Central memory CD8-positive, alpha-beta T cell (primary cell): ENCODE data around the gene IKBIP.
"Not testable (repeated sequence)": the region's sequence is repeated elsewhere in the genome, so short reads cannot be mapped to it uniquely, and the experiment has no call there.

ENCODE experiments used
- ATAC-seq: fragments of 150-1000 bp; cut with Tn5 transposase; replicated peaks from 2 replicates; pipeline ENCODE4 v1.10.0; 2022; ENCODE audit warnings: mild to moderate bottlenecking, moderate FRiP score, moderate number of reproducible peaks; ENCODE audit not compliant: poor library complexity, severe bottlenecking; ENCODE audit errors: extremely low read depth
- DNase-seq, 2 donors: peaks; one replicate each; pipeline ENCODE4 v3.0.0; 2021; ENCODE audit warnings: low spot score in 2 of 2
- H3K27ac Mint-ChIP-seq: one replicate; pipeline ENCODE4 v1.8.0; 2022; ENCODE audit warnings: low read depth, mild to moderate bottlenecking, moderate library complexity, mixed read lengths
- H3K27me3 Mint-ChIP-seq: one replicate; pipeline ENCODE4 v1.8.0; 2022; ENCODE audit warnings: mixed read lengths
- H3K36me3 Mint-ChIP-seq: one replicate; pipeline ENCODE4 v1.8.0; 2022; ENCODE audit warnings: mild to moderate bottlenecking, moderate library complexity, mixed read lengths; ENCODE audit not compliant: insufficient read depth
- H3K4me1 Mint-ChIP-seq: one replicate; pipeline ENCODE4 v1.8.0; 2022; ENCODE audit warnings: mixed read lengths
- H3K4me3 Mint-ChIP-seq: one replicate; pipeline ENCODE4 v1.8.0; 2022; ENCODE audit warnings: mild to moderate bottlenecking, moderate library complexity, mixed read lengths
- H3K9me3 Mint-ChIP-seq: one replicate; pipeline ENCODE4 v1.8.0; 2022; ENCODE audit warnings: mixed read lengths

Gene IKBIP

DNA sequence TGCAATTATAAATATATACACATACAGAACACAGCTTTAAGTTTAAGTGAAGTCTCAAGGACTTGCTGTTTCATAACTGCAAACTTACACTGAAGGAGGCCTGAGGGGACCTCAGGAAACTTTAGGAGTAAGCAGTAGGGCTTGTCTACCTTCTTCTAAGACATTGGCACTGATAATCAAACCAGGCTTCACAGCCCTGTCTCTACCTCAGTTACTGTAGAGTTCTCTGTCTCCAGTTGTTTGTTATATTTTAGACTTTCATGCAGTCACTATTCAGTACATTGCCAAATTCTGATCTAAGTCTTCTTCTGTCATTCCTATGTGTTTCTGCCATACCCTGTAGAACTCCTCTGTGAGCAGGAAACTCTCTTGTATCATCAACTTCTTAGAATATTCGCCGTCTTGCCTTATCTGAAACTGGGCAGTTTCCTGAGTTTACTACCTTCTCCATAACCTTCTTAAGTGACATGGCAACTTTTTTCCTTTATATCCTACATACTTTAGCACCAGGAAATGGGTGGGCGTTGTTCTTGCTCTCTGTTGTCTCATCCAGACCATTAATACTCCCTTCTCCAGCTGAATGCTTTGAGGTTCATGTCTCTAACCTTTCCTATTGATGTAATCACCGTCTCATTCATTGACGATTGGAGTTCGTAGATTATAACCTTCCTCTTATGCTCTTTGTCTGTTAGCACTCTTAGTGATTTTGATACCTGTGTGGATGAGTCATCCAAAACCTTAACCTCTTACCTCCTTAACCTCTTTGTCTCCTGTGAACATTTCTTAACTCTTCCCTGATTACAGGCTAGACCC is 11.9 kb upstream of the IKBIP start:
- H3K27ac Mint-ChIP-seq = no peak overlapping the region
- no peak for DNase-seq
- peaks cover 15% of the 10 kb centered on the region for H3K4me1 Mint-ChIP-seq
- H3K9me3 Mint-ChIP-seq = no peaks in the 10 kb centered on the region
- no peak overlapping the region for H3K4me3 Mint-ChIP-seq
- ATAC-seq = no peak
- H3K27me3 Mint-ChIP-seq = no peaks in the 10 kb centered on the region
- H3K36me3 Mint-ChIP-seq = peaks cover 36% of the 10 kb centered on the region

GRCh38 chr12:98653866-98654493 is 9.4 kb upstream of the IKBIP start:
- Mint-ChIP-seq H3K4me3 (no peak overlapping the region), H3K9me3 (no peaks in the 10 kb centered on the region), H3K36me3 (peaks cover 33% of the 10 kb centered on the region), H3K4me1 (peaks cover 15% of the 10 kb centered on the region), H3K27ac (no peak overlapping the region), H3K27me3 (no peaks in the 10 kb centered on the region)
- no peak for DNase-seq
- ATAC-seq = peak; percentile 62

DNA sequence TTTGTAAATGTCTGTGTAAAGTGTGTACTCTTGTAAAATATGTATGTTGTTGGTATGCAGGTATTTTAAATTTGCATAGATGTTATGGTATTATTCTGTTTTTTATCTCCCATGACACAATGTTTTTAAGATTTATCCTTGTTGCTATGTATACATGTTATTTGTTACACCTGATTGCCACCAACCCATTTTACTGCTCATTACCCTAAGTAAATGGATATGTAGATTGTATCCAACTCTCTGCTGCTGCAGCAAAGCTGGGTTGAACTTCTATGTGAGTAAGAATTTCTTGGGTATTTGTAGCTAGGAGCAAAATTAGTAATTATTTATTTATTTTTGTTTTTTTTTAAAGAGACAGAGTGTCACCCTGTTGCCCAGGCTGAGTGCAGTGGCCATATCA is 6.7 kb upstream of the IKBIP start:
- Mint-ChIP-seq H3K9me3 (no peaks in the 10 kb centered on the region), H3K27ac (no peak overlapping the region), H3K36me3 (peaks cover 30% of the 10 kb centered on the region), H3K4me3 (no peak overlapping the region), H3K27me3 (no peaks in the 10 kb centered on the region), H3K4me1 (peaks cover 16% of the 10 kb centered on the region)
- no peak for ATAC-seq
- DNase-seq = no peak

DNA sequence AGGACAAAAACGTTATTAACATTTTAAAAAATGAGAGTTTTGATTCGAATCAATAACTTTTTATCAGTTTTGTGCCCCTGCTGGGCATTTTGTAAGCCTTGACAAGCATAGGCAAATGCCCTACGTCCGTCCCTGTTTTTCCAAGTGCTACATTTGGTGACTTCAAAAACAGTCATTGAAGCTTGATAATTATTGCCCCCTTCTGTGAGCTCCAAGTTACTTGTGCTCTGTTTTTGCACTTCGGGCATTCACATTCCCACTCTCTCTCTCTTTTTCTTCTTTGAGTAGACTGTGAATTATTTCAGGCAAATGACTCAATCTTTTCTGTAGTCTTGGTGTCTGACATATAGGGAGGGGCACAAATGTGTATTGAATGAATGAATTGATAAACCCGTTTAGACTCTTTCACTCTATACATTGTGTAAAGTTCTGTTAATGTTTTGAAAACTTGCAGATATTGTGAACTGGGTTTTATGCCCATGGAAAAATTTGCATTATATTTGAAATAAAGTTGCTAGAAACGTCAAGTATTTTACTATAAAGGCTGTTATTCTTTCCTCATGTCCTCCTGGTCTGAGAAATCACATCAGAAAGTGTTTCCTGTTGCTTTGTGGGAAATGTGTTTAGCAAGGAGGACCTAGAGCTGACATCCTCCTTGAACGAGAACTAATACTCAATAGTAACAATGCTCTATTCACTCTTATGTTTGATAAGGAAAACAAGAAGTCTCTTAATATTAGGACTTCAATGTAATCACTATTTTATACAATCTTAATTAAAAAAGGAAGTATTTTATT is 1.9 kb upstream of the IKBIP start:
- Mint-ChIP-seq H3K27ac (peak overlapping the region; percentile 94), H3K4me3 (peak overlapping the region; percentile 99), H3K4me1 (peaks cover 14% of the 10 kb centered on the region), H3K9me3 (no peaks in the 10 kb centered on the region), H3K27me3 (no peaks in the 10 kb centered on the region), H3K36me3 (peaks cover 31% of the 10 kb centered on the region)
- ATAC-seq = no peak
- DNase-seq = no peak

DNA sequence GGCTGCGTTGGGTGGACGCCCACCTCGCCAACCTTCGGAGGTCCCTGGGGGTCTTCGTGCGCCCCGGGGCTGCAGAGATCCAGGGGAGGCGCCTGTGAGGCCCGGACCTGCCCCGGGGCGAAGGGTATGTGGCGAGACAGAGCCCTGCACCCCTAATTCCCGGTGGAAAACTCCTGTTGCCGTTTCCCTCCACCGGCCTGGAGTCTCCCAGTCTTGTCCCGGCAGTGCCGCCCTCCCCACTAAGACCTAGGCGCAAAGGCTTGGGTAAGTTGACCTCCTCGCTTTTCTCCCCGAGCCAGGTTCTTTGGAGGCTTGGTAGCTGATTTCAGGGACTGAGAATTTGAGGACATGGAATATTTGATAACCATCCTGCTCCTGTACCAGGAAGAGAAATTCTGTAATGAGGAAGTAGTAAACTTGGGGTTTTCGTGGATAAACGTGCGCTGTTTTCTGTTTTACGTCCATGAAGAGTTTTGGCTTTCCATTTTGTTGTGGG is 1.0 kb upstream of the IKBIP start:
- ATAC-seq = no peak
- Mint-ChIP-seq H3K4me3 (peak overlapping the region; percentile 99), H3K27me3 (no peaks in the 10 kb centered on the region), H3K4me1 (peaks cover 18% of the 10 kb centered on the region), H3K36me3 (peaks cover 24% of the 10 kb centered on the region), H3K27ac (peak overlapping the region; percentile 94), H3K9me3 (no peaks in the 10 kb centered on the region)
- no peak for DNase-seq

- H3K4me3 Mint-ChIP-seq = peak overlapping the region; percentile 99
- no peaks in the 10 kb centered on the region for H3K9me3 Mint-ChIP-seq
- peaks cover 18% of the 10 kb centered on the region for H3K36me3 Mint-ChIP-seq
- peaks cover 19% of the 10 kb centered on the region for H3K4me1 Mint-ChIP-seq
- ATAC-seq = peak; percentile 1
- no peaks in the 10 kb centered on the region for H3K27me3 Mint-ChIP-seq
- DNase-seq = no peak
- H3K27ac Mint-ChIP-seq = peak overlapping the region; percentile 94
Measured at GRCh38 chr12:98644433-98644711, 216 bp downstream of the IKBIP start.

DNA sequence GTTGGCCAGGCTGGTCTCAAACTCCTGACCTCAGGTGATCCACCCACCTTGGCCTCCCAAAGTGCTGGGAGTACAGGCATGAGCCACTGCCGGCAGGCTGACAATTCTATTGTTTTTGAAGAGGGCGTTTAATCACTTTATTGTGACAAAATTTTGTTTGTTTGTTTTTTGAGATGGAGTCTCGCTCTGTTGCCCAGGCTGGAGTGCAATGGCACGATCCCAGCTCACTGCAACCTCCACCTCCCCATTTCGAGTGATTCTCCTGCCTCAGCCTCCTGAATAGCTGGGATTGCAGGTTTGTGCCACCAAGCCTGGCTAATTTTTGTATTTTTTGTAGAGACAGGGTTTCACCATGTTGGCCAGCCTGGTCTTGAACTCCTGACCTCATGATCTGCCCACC is 1.8 kb downstream of the IKBIP start:
- not testable (repeated sequence) for ATAC-seq, H3K9me3 Mint-ChIP-seq, DNase-seq, H3K27ac Mint-ChIP-seq, H3K27me3 Mint-ChIP-seq
- Mint-ChIP-seq H3K4me3 (peak overlapping the region; percentile 99), H3K36me3 (peaks cover 12% of the 10 kb centered on the region), H3K4me1 (peaks cover 16% of the 10 kb centered on the region)

- no peak for ATAC-seq
- Mint-ChIP-seq H3K27ac (no peak overlapping the region), H3K36me3 (peaks cover 7% of the 10 kb centered on the region)
Measured at GRCh38 chr12:98639491-98639890, 5.1 kb downstream of the IKBIP start.

GRCh38 chr12:98638009-98638408 is 6.6 kb downstream of the IKBIP start:
- Mint-ChIP-seq H3K9me3 (no peaks in the 10 kb centered on the region), H3K27me3 (no peaks in the 10 kb centered on the region), H3K27ac (no peak overlapping the region), H3K4me1 (peaks cover 17% of the 10 kb centered on the region), H3K36me3 (peaks cover 6% of the 10 kb centered on the region), H3K4me3 (no peak overlapping the region)
- ATAC-seq (no peak), DNase-seq (no peak)

More at GRCh38 chr12:98639491-98639890, 5.1 kb downstream of the IKBIP start:
- H3K4me1 Mint-ChIP-seq = peaks cover 17% of the 10 kb centered on the region
- no peaks in the 10 kb centered on the region for H3K27me3 Mint-ChIP-seq
- no peaks in the 10 kb centered on the region for H3K9me3 Mint-ChIP-seq
- DNase-seq = no peak
- no peak overlapping the region for H3K4me3 Mint-ChIP-seq

DNA sequence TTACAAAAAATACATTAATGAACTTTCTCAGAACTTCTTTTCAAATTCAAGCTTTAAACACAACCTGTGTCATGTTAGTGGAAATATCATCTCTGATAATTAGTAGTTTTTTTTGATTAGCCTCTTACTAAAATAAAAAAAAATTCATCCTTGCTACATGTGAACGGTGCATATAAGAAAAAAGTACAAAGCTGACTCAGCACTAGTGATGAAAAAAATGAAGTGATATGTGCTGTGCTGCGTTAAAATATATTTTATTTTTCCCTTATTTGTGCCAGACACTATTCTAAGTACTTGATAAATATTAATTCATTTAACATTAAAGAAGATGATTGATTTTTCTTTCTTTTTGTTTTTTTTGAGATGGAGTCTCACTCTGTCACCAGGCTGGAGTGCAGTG is 7.5 kb downstream of the IKBIP start:
- no peak for ATAC-seq
- DNase-seq = no peak
- H3K36me3 Mint-ChIP-seq = peaks cover 9% of the 10 kb centered on the region
- H3K4me1 Mint-ChIP-seq = peaks cover 17% of the 10 kb centered on the region
- no peaks in the 10 kb centered on the region for H3K9me3 Mint-ChIP-seq
- H3K4me3 Mint-ChIP-seq = no peak overlapping the region
- no peak overlapping the region for H3K27ac Mint-ChIP-seq
- H3K27me3 Mint-ChIP-seq = no peaks in the 10 kb centered on the region

DNA sequence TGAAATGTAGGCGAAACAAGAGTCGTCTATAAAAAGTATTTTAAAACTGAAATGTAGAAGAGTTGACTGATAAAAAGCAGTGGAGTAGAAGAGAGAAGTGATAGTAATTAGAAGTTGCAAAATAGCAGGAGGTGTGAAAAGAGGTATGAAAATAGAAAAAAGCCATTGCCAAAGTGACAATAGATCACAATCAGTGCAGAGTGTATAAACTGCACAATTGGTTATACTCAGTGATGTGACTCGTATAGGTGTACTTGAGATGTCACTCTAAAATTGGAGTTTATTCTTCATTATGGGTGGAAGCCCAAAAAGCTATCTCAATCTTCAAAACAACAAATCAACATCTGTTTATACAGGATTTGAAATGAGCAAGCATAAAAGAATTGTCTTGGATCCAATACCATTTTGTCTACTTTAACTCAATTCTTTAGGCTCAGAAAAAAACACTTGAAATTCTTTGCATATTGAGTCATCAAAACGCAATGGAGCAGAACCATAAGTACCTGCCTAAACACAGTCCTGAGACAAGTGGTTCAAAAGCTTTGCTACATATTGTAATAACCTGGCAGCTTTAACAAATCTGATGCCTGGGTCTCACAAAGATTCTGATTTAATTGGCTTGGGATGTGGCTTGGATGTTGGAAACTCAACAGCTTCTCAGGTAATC is 8.8 kb downstream of the IKBIP start:
- peak overlapping the region; percentile 63 for H3K27ac Mint-ChIP-seq
- H3K27me3 Mint-ChIP-seq = no peaks in the 10 kb centered on the region
- DNase-seq (no peak), ATAC-seq (no peak)
- H3K36me3 Mint-ChIP-seq = peaks cover 11% of the 10 kb centered on the region
- H3K9me3 Mint-ChIP-seq = no peaks in the 10 kb centered on the region
- H3K4me1 Mint-ChIP-seq = peaks cover 14% of the 10 kb centered on the region
- no peak overlapping the region for H3K4me3 Mint-ChIP-seq

GRCh38 chr12:98618952-98619351 is 25.6 kb downstream of the IKBIP start:
- Mint-ChIP-seq H3K36me3 (peaks cover 2% of the 10 kb centered on the region), H3K4me1 (no peaks in the 10 kb centered on the region), H3K4me3 (no peak overlapping the region), H3K9me3 (no peaks in the 10 kb centered on the region), H3K27me3 (no peaks in the 10 kb centered on the region), H3K27ac (no peak overlapping the region)
- DNase-seq (no peak), ATAC-seq (no peak)
